MM.1S (cell line): ENCODE results near the gene CALHM3.

Experiments
- DNase-seq: peaks from one replicate; pipeline ENCODE4 v3.0.0-alpha.2; 2015
- H2AFZ ChIP-seq: fragments of 300-600 bp; sonication (generic); 2 replicates; pipeline ENCODE4 v1.6.0; 2016; ENCODE audit warnings: antibody characterized with exemption, low read length
- H3F3A ChIP-seq: fragments of 300-600 bp; sonication (generic); 2 replicates; pipeline ENCODE4 v1.6.1; 2016; ENCODE audit warnings: mild to moderate bottlenecking, antibody characterized with exemption, low read length, moderate library complexity, mixed read lengths; ENCODE audit not compliant: insufficient read depth
- H3K27ac ChIP-seq: fragments of 300-600 bp; sonication (generic); 2 replicates; pipeline ENCODE4 v1.5.1; 2016; ENCODE audit warnings: mild to moderate bottlenecking, low read length
- H3K27me3 ChIP-seq: fragments of 300-600 bp; sonication (generic); replicated peaks from 2 replicates; pipeline ENCODE4 v1.6.0; 2016; ENCODE audit warnings: low read length; ENCODE audit not compliant: insufficient read depth
- H3K36me3 ChIP-seq: fragments of 300-600 bp; sonication (generic); replicated peaks from 2 replicates; pipeline ENCODE4 v1.6.1; 2016; ENCODE audit warnings: mild to moderate bottlenecking, low read length, mixed read lengths; ENCODE audit not compliant: insufficient read depth
- H3K4me1 ChIP-seq: fragments of 300-600 bp; sonication (generic); 2 replicates; pipeline ENCODE4 v1.6.1; 2016; ENCODE audit warnings: low read length, mixed read lengths
- H3K4me2 ChIP-seq: fragments of 300-600 bp; sonication (generic); 2 replicates; pipeline ENCODE4 v1.6.0; 2016; ENCODE audit warnings: low read depth, low read length
- H3K4me3 ChIP-seq: fragments of 300-600 bp; sonication (generic); 2 replicates; pipeline ENCODE4 v1.5.1; 2016; ENCODE audit warnings: low read length, mixed read lengths
- H3K79me2 ChIP-seq: fragments of 300-600 bp; sonication (generic); 2 replicates; pipeline ENCODE4 v1.6.1; 2016; ENCODE audit warnings: mixed run types, low read length, mixed read lengths
- H3K9ac ChIP-seq: fragments of 300-600 bp; sonication (generic); 2 replicates; pipeline ENCODE4 v1.6.1; 2016; ENCODE audit warnings: low read length, mixed read lengths
- H3K9me2 ChIP-seq: fragments of 300-600 bp; sonication (generic); replicated peaks from 2 replicates; pipeline ENCODE4 v1.6.1; 2016; ENCODE audit warnings: mild to moderate bottlenecking, low read length, mixed read lengths; ENCODE audit not compliant: insufficient read depth
- H3K9me3 ChIP-seq: fragments of 300-600 bp; sonication (generic); replicated peaks from 2 replicates; pipeline ENCODE4 v1.6.1; 2016; ENCODE audit warnings: mild to moderate bottlenecking, low read length, mixed read lengths; ENCODE audit not compliant: insufficient read depth
- H4K20me1 ChIP-seq: fragments of 300-600 bp; sonication (generic); 2 replicates; pipeline ENCODE4 v1.6.1; 2016; ENCODE audit warnings: mild to moderate bottlenecking, low read length, moderate library complexity, mixed read lengths; ENCODE audit not compliant: insufficient read depth
- EZH2 ChIP-seq: fragments of 300-600 bp; sonication (generic); optimal IDR thresholded peaks from 2 replicates; pipeline ENCODE3; 2017; ENCODE audit warnings: low read depth, mild to moderate bottlenecking, antibody characterized with exemption, low read length, mixed read lengths
- EZH2phosphoT487 ChIP-seq: fragments of 300-600 bp; sonication (generic); IDR thresholded peaks from 2 replicates; pipeline ENCODE4 v1.6.1; 2018; ENCODE audit warnings: antibody characterized with exemption, low read length
- TF ChIP-seq, protein P1 (sequence below): fragments of 300-600 bp; sonication (generic); IDR thresholded peaks from 2 replicates; pipeline ENCODE4 v1.5.1; 2016; ENCODE audit warnings: antibody characterized with exemption, low read length, mixed read lengths

Gene CALHM3

DNA sequence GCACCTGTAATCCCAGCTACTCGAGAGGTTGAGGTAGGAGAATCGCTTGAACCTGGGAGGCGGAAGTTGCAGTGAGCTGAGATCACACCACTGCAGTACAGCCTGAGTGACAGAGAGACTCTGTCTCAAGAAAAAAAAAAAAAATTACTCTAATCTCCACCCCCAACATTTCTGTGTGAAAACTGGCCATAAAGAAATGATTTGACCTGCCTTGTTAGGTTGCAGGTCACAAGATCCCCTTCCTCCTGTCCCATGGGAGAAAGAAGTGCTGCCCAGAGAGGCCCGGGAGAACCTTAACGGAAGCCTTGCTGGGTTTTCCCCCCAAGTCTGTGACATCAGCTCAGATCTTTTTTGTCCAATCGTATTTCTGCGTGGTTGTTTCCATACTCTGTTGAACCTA lies 11.6 kb downstream of the CALHM3 start:
- Histone ChIP-seq H3K4me3 (no peak overlapping the region), H3K36me3 (no peaks in the 10 kb centered on the region), H4K20me1 (no peaks in the 10 kb centered on the region), H3K27me3 (no peaks in the 10 kb centered on the region), H2AFZ (no peak overlapping the region), H3F3A (peaks cover 21% of the 10 kb centered on the region), H3K79me2 (no peaks in the 10 kb centered on the region), H3K9me3 (no peaks in the 10 kb centered on the region), H3K9ac (no peak overlapping the region), H3K4me2 (no peak overlapping the region), H3K27ac (no peak overlapping the region), H3K9me2 (no peaks in the 10 kb centered on the region), H3K4me1 (peaks cover 16% of the 10 kb centered on the region)
- TF ChIP-seq EZH2phosphoT487 (no peak), EZH2 (no peak)
- TF ChIP-seq, protein P1, sequence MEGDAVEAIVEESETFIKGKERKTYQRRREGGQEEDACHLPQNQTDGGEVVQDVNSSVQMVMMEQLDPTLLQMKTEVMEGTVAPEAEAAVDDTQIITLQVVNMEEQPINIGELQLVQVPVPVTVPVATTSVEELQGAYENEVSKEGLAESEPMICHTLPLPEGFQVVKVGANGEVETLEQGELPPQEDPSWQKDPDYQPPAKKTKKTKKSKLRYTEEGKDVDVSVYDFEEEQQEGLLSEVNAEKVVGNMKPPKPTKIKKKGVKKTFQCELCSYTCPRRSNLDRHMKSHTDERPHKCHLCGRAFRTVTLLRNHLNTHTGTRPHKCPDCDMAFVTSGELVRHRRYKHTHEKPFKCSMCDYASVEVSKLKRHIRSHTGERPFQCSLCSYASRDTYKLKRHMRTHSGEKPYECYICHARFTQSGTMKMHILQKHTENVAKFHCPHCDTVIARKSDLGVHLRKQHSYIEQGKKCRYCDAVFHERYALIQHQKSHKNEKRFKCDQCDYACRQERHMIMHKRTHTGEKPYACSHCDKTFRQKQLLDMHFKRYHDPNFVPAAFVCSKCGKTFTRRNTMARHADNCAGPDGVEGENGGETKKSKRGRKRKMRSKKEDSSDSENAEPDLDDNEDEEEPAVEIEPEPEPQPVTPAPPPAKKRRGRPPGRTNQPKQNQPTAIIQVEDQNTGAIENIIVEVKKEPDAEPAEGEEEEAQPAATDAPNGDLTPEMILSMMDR: no peak
- no peak for DNase-seq

GRCh38 chr10:103466734-103467133 lies 12.3 kb downstream of the CALHM3 start:
- Histone ChIP-seq H3K9ac (no peak overlapping the region), H3K27ac (no peak overlapping the region)

GRCh38 chr10:103465411-103466179 lies 13.4 kb downstream of the CALHM3 start:
- H3F3A ChIP-seq: peaks cover 3% of the 10 kb centered on the region
- H3K4me1 ChIP-seq: peaks cover 3% of the 10 kb centered on the region
- H3K4me3 ChIP-seq: no peak overlapping the region
- no peak overlapping the region for H3K9ac ChIP-seq
- H3K4me2 ChIP-seq: no peak overlapping the region
- no peaks in the 10 kb centered on the region for H3K79me2 ChIP-seq
- H3K9me3 ChIP-seq: no peaks in the 10 kb centered on the region
- H3K27me3 ChIP-seq: no peaks in the 10 kb centered on the region
- H3K27ac ChIP-seq: no peak overlapping the region
- H3K9me2 ChIP-seq: no peaks in the 10 kb centered on the region
- DNase-seq: no peak
- no peaks in the 10 kb centered on the region for H4K20me1 ChIP-seq
- H2AFZ ChIP-seq: no peak overlapping the region
- no peaks in the 10 kb centered on the region for H3K36me3 ChIP-seq
- TF ChIP-seq, protein P1: no peak
- TF ChIP-seq EZH2 (no peak), EZH2phosphoT487 (no peak)

More at GRCh38 chr10:103466734-103467133, 12.3 kb downstream of the CALHM3 start:
- TF ChIP-seq EZH2 (no peak), EZH2phosphoT487 (no peak)
- TF ChIP-seq, protein P1: no peak
- peaks cover 14% of the 10 kb centered on the region for H3F3A ChIP-seq
- H2AFZ ChIP-seq: no peak overlapping the region
- DNase-seq: no peak
- peaks cover 9% of the 10 kb centered on the region for H3K4me1 ChIP-seq
- no peaks in the 10 kb centered on the region for H3K27me3 ChIP-seq
- H3K4me2 ChIP-seq: no peak overlapping the region
- no peaks in the 10 kb centered on the region for H3K9me2 ChIP-seq
- H3K4me3 ChIP-seq: no peak overlapping the region
- no peaks in the 10 kb centered on the region for H4K20me1 ChIP-seq
- no peaks in the 10 kb centered on the region for H3K79me2 ChIP-seq
- no peaks in the 10 kb centered on the region for H3K9me3 ChIP-seq
- no peaks in the 10 kb centered on the region for H3K36me3 ChIP-seq
